Heart right ventricle (tissue), 16 donors: ENCODE measurements around the gene STARD6. TPM values are rescaled to one million over a fixed set of nuclear protein-coding genes. Genes with fewer than 3 reads are reported as not detected.

Experiments
- ATAC-seq, 8 donors: fragments of 200-7000 bp; cut with Tn5 transposase; one replicate each; pipeline ENCODE4 v1.9.1; 2020; ENCODE audit warnings: mild to moderate bottlenecking in 8 of 8, moderate library complexity in 8 of 8, moderate number of reproducible peaks in 1 of 8
- DNase-seq, 2 donors: peaks; one replicate each; pipeline ENCODE4 v3.0.0-alpha.2; 2020
- H3K27ac ChIP-seq, 10 donors: fragments of 200-600 bp; sonication (generic) in 2 of 10; one replicate each; pipeline versions ENCODE4 v1.5.0 to v1.8.0; 2020 to 2022; ENCODE audit warnings: mild to moderate bottlenecking in 3 of 10
- H3K27me3 ChIP-seq, 7 donors: fragments of 200-600 bp; one replicate each; pipeline ENCODE4 v1.8.0; 2021 to 2022; ENCODE audit warnings: mild to moderate bottlenecking in 2 of 7
- H3K36me3 ChIP-seq, 9 donors: fragments of 200-600 bp; sonication (generic) in 1 of 9; one replicate each; pipeline versions ENCODE4 v1.5.0 to v1.8.0; 2020 to 2022; ENCODE audit warnings: mild to moderate bottlenecking in 2 of 9
- H3K4me1 ChIP-seq, 9 donors: fragments of 200-600 bp; sonication (generic) in 1 of 9; one replicate each; pipeline versions ENCODE4 v1.5.0 to v1.8.0; 2020 to 2022; ENCODE audit warnings: mild to moderate bottlenecking in 4 of 9
- H3K4me3 ChIP-seq, 10 donors: fragments of 200-600 bp; sonication (generic) in 2 of 10; one replicate each; pipeline versions ENCODE4 v1.5.0 to v1.8.0; 2020 to 2022; ENCODE audit warnings: mild to moderate bottlenecking in 7 of 10, moderate library complexity in 2 of 10
- H3K9me3 ChIP-seq, 11 donors: fragments of 200-600 bp in 10 of 11; sonication (generic) in 2 of 11; one replicate each; pipeline versions ENCODE4 v1.5.0 to v1.8.0; 2013 to 2022; ENCODE audit warnings: mild to moderate bottlenecking in 2 of 11, control low read depth in 1 of 11, moderate library complexity in 1 of 11
- WGBS, 2 donors: extraction: QIAGEN DNeasy Blood & Tissue Kit; methylation state at CpG; one replicate each; pipeline ENCODE4 v1.1.7; 2013; ENCODE audit warnings: inconsistent platforms in 1 of 2; 5-methylcytosine and 5-hydroxymethylcytosine counted together
- intact Hi-C, 10 donors: fragments of 100-400 bp; cut with DNase I; formaldehyde crosslinking; loops; one replicate each; pipeline versions ENCODE4 v1.11.1 to v1.14.2; 2022
- polyA plus RNA-seq, 2 donors: library from polyadenylated mRNA; stranded (reverse); fragments of 200-250 nt; gene quantifications; one replicate each; pipeline ENCODE4 v1.2.3, GENCODE V29; 2013
- total RNA-seq, 10 donors: library from RNA; stranded (reverse); fragmentation: NEBNext Ultra II Directional in 3 of 10; extraction: Animal tissue kit (Norgen Biotek cat#: 25700) in 3 of 10; gene quantifications; one replicate each; pipeline versions ENCODE4 v1.2.1 to v1.2.4, GENCODE V29; 2021 to 2023
- TF ChIP-seq, protein P1 (sequence below), 9 donors: fragments of 200-600 bp; sonication (generic) in 2 of 9; IDR thresholded peaks; one replicate each; pipeline versions ENCODE4 v1.5.0 to v1.8.0; 2021 to 2022; ENCODE audit warnings: antibody characterized with exemption in 9 of 9, mild to moderate bottlenecking in 5 of 9, moderate library complexity in 1 of 9
- donor health status: Arrhythmogenic right ventricular cardiomyopathy.
- donor health status: ischemic (EF 13 %, LVEDD 7.1; RV severe dilation, severe dysfunction).
- donor health status: healthy with polysubstance abuse.
- donor health status: DM: no; HTN: yes; CAD: no.
- donor health status: DM: no; HTN: no; CAD: no.
- donor health status: ischemic (EF 25% LVEDD 6.9; RV normal size, moderate dysfunction).
- donor health status: ischemic (EF 25% LVEDD 5.7; RV mildly dilated, moderate dysfunction).
- donor health status: healthy.
- donor health status: DM: yes; HTN: yes; CAD: no.
- donor health status: Ischemic cardiomyopathy.
- donor health status: ischemic (EF 35%, LVEDD 5.7; RV mildly dilated, moderate dysfunction).
- donor health status: nonischemic (EF 11% LVEDD 7.7; RV severe dilation, severe dysfunction).
- donor health status: DM: yes; HTN: yes; CAD: no.
- donor health status: PGD.
- donor health status: ischemic (EF 29% LVEDD 5.4; RV normal size, mild dysfunction).
- donor health status: nonischemic (EF 23%, LVEDD 6.1; RV moderate dilation, normal function).

Gene STARD6
- total and polyA plus RNA-seq, 12 donors, result 0.47 TPM; not detected in 11

DNA sequence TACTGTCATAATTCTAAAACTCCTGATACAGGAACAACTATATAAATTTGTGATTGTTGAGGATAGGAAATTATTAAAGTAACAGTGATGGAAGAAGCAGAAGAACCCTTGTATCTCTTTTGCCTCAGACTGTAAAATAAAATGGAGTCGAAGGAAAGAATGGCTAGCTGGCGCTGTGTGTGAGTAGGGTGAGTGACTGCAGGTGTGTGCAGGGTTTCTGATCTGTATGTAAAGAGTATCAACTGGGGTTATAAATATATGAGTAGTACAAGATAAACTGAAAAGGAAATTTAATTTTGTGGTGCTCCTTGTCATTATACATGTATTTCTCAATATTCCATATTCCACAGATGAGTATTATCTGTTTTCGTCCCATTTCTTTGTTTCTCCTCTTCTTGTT lies 73.1 kb downstream of the STARD6 start:
- no peak overlapping the region for H3K4me3 ChIP-seq
- intact Hi-C loops, result no loop called here
- DNase-seq (no peak), ATAC-seq (no peak)
- H3K27me3 ChIP-seq, result no peaks in the 10 kb centered on the region
- H3K4me1 ChIP-seq, result peaks cover 0 to 5% (median 0%) of the 10 kb centered on the region in 9 donors
- WGBS, 2 donors, result 97 to 99% methylated on average over 3 of the region's 3 CpGs
- H3K9me3 ChIP-seq, result peaks cover 0 to 11% (median 0%) of the 10 kb centered on the region in 11 donors
- TF ChIP-seq, protein P1, sequence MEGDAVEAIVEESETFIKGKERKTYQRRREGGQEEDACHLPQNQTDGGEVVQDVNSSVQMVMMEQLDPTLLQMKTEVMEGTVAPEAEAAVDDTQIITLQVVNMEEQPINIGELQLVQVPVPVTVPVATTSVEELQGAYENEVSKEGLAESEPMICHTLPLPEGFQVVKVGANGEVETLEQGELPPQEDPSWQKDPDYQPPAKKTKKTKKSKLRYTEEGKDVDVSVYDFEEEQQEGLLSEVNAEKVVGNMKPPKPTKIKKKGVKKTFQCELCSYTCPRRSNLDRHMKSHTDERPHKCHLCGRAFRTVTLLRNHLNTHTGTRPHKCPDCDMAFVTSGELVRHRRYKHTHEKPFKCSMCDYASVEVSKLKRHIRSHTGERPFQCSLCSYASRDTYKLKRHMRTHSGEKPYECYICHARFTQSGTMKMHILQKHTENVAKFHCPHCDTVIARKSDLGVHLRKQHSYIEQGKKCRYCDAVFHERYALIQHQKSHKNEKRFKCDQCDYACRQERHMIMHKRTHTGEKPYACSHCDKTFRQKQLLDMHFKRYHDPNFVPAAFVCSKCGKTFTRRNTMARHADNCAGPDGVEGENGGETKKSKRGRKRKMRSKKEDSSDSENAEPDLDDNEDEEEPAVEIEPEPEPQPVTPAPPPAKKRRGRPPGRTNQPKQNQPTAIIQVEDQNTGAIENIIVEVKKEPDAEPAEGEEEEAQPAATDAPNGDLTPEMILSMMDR (IDR thresholded peaks at IDR 0.05), result no peak
- peak overlapping the region in 1 of 10 donors; percentile 18 for H3K27ac ChIP-seq
- peaks cover 0 to 97% (median 30%) of the 10 kb centered on the region in 9 donors for H3K36me3 ChIP-seq

DNA sequence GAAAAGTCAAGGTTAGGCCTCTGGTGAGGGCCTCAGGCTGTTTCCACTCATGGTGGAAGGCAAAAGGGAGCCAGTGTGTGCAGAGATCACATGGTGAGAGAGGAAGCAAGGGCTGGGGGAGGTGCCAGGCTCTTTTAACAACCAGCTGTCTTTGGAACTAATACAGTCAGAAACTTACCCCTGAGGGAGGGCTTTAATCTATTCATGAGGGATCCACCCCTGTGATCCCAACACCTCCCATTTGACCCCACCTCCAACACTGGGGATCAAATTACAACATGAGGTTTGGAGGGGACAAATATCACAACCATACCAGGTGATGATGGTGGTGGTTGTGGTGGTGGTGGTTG lies 77.5 kb downstream of the STARD6 start:
- Histone ChIP-seq H3K27ac (no peak overlapping the region), H3K4me3 (no peak overlapping the region), H3K36me3 (peaks cover 0 to 100% (median 15%) of the 10 kb centered on the region in 9 donors), H3K27me3 (no peaks in the 10 kb centered on the region), H3K4me1 (peaks cover 0 to 14% (median 0%) of the 10 kb centered on the region in 9 donors), H3K9me3 (no peaks in the 10 kb centered on the region)
- no peak for DNase-seq
- ATAC-seq, result no peak
- intact Hi-C loops, result no loop called here
- TF ChIP-seq, protein P1 (IDR thresholded peaks at IDR 0.05), result no peak

DNA sequence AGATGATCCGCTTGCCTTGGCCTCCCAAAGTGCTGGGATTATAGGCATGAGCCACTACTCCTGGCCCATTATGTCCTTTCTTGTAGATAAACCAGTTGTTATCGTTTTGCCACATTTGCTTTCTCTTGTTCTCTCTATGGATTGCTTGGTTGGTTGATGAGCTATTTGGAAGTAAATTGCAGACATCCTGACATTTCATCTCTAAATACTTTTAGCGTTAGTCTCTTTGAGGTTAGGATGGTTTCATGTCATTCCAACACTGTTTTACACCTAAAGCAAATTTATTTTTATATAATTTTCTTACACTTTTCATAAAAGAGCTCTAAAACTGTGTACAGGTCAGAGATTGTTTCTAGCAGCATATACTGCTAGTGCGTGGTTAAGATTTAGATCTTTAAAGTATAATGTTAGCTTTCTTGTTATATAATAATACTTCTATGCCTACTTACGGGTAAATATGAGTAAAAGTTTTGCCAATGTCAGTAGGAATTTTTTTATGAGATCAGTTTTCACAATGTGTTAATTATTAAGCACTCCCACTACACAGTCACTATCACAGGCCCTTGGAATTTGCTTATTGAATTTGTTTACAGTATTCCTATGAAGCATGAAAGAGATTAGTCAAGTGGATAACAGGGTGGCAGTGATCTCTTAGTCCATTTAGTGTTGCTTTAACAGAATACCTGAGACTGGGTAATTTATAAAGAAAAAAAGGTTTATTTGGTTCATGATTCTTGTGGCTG lies 78.0 kb downstream of the STARD6 start:
- Histone ChIP-seq H3K27ac (no peak overlapping the region), H3K4me3 (no peak overlapping the region), H3K4me1 (peaks cover 0 to 14% (median 0%) of the 10 kb centered on the region in 9 donors), H3K9me3 (no peaks in the 10 kb centered on the region), H3K27me3 (no peaks in the 10 kb centered on the region), H3K36me3 (peaks cover 0 to 99% (median 15%) of the 10 kb centered on the region in 9 donors)
- ATAC-seq, result no peak
- no peak for DNase-seq
- intact Hi-C loops, result loop anchor here in 2 of 10 donors (10.0 kb wide), 4 partner anchors 75 to 125 kb away; partner anchors contain the start of genes C18orf54 (in 1 of the 2) and STARD6 (in 1 of the 2)
- TF ChIP-seq, protein P1 (IDR thresholded peaks at IDR 0.05), result no peak
- WGBS, 2 donors, result 97 to 98% methylated on average over 5 of the region's 5 CpGs

DNA sequence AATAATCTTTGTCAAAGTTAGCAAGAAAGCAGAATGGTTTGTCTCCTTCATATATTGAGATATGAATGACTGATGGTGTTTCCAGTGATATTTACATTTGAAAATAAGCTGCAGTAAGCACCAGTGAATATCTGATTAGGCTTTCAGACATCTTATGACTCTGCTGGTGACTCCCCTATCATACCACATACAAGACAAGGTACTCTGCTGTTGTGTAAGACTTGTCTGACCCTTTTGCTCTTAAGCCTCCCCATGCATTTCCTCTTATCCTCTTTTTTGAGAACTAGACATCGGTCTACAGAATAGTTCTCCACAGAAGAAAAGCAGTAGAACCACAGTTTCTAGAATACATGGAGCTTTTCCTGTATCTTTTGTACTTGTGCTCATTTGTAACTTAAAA lies 79.0 kb downstream of the STARD6 start:
- intact Hi-C loops, result loop anchor here in 2 of 10 donors (10.0 kb wide), 4 partner anchors 76 to 124 kb away; partner anchors contain the start of genes C18orf54 (in 1 of the 2) and STARD6 (in 1 of the 2)
- 91 to 95% methylated on average over 1 of the region's 1 CpG for WGBS, 2 donors
- no peak overlapping the region for H3K4me3 ChIP-seq
- no peaks in the 10 kb centered on the region for H3K9me3 ChIP-seq
- peaks cover 0 to 14% (median 0%) of the 10 kb centered on the region in 9 donors for H3K4me1 ChIP-seq
- ATAC-seq (no peak), DNase-seq (no peak)
- H3K27ac ChIP-seq, result no peak overlapping the region
- H3K27me3 ChIP-seq, result no peaks in the 10 kb centered on the region
- TF ChIP-seq, protein P1 (IDR thresholded peaks at IDR 0.05), result no peak
- H3K36me3 ChIP-seq, result peaks cover 0 to 99% (median 10%) of the 10 kb centered on the region in 9 donors
